ENCODE data around the gene C22orf39. TPM values are rescaled to one million over a fixed set of nuclear protein-coding genes. Genes with fewer than 3 reads are reported as not detected.

The C22orf39 gene
- total and polyA plus RNA-seq, 12 donors, result 27.0 to 72.5 (median 44.4) TPM

DNA sequence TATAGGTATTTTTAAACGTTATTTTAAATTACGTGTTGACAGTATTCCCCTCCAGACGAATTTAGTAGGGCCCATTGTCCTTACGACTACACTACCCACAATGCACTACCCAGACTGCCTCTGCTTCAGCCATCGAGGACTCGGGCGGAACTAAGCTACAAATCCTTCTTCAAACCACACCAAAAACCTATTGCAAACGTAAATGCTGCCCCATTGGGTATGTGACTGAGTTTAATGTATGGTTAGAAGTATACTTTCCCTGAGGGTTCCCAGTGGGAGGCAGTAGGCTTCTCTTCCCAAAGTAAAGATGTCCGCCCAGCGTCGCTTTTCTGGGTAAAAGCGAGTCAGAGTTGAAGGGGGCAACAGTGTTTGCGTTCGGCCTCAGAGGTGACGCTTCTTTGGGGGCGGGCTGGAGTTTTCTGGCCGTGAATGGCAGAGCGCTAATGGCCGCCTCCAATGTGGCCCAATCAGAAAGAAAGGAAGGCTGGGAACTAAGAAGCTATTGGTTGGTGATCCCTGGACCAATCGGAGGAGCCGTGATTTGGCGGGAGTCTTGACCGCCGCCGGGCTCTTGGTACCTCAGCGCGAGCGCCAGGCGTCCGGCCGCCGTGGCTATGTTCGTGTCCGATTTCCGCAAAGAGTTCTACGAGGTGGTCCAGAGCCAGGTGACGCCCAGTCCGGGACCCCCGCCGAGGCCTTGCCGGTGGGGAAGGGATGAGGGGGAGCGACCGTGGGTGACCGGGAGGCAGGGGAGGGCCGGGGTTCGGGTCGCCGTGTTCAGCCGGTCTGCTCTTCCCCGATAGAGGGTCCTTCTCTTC lies 32.1 kb upstream of the C22orf39 start, which contains the start of gene CDC45:
TSS of gene CDC45 (plus strand) at position 566 of the 818 bp plus-strand sequence. CDS start at position 615, 49 bp downstream.
- Histone ChIP-seq H3K27me3 (no peaks in the 10 kb centered on the region), H3K36me3 (replicated peaks in 1 of 2) (peaks cover 0 to 9% of the 10 kb centered on the region in 2 donors), H3K9me3 (replicated peaks in 1 of 3) (no peaks in the 10 kb centered on the region), H3K4me3 (peak within 1 kb of the TSS; percentile 10 to 91 (median 75)), H3K4me1 (replicated peaks in 1 of 2) (peaks cover 15 to 21% of the 10 kb centered on the region in 2 donors), H3K27ac (peak within 1 kb of the TSS; percentile 94 to 100 (median 98))
- TF ChIP-seq CTCF (IDR thresholded peaks at IDR 0.05) (no peak), POLR2A (IDR thresholded peaks at IDR 0.05) (no peak)
- intact Hi-C loops (cut with DNase I), result loop anchor here (10.0 kb wide), 2 partner anchors 145 to 185 kb away; partner anchors contain the start of gene CLTCL1 (in 1 of the 2)
- DNase-seq, result peak; percentile 95 to 99 (median 97)
- WGBS, 4 donors, result 0 to 1% (median 0%) methylated on average over 19 to 50 of the region's 50 CpGs

DNA sequence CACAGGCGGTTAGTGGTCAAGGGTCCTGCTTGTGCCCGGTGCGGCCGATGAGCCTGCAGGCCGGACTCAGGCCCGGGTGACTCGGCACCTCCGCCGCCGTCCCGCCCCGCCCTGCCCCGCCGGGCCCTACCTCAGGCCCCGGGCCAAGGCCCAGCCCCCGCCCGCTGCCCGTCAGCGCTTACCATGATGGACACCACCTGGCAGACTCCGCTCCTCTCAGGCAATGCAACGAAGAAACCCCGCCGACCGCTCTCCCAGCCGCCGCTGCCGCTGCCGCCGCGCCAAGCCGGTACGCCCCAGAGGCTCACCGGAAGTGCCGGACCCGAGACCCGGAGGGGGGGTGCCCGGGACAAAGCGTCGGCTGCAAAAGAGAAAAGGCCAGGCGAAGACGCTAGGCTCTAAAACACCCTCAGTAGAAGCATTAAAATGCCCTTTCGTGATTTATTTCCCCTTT lies 31.4 kb upstream of the C22orf39 start, which contains the start of gene UFD1:
TSS of gene UFD1 (minus strand) at position 293 of the 454 bp plus-strand sequence. CDS start at position 185, 108 bp downstream.
- whole genome bisulfite sequencing, 4 donors, result 0 to 1% (median 0%) methylated on average over 6 to 42 of the region's 42 CpGs
- intact Hi-C loops (cut with DNase I), result loop anchor here in 1 of 2 donors (10.0 kb wide), 1 partner anchor 184 kb away; the partner anchor contains the start of gene CLTCL1

GRCh38 chr22:19478045-19478900 lies 30.8 kb upstream of the C22orf39 start:
- peak in 1 of 7 donors; percentile 0 for DNase-seq
- intact Hi-C loops (cut with DNase I), result loop anchor here in 1 of 2 donors (10.0 kb wide), 1 partner anchor 183 kb away; the partner anchor contains the start of gene CLTCL1
- H3K36me3 ChIP-seq (replicated peaks in 1 of 2), result peaks cover 0 to 19% of the 10 kb centered on the region in 2 donors
- H3K27me3 ChIP-seq, result no peaks in the 10 kb centered on the region
- no peak for TF ChIP-seq POLR2A (IDR thresholded peaks at IDR 0.05)
- 1 to 3% (median 1%) methylated on average over 17 to 31 of the region's 31 CpGs for WGBS, 4 donors
- no peaks in the 10 kb centered on the region for H3K9me3 ChIP-seq (replicated peaks in 1 of 3)
- peak overlapping the region; percentile 94 to 100 (median 98) for H3K27ac ChIP-seq
- peak overlapping the region; percentile 10 to 91 (median 75) for H3K4me3 ChIP-seq
- peaks cover 15 to 21% of the 10 kb centered on the region in 2 donors for H3K4me1 ChIP-seq (replicated peaks in 1 of 2)

More for the DNA sequence above, 31.4 kb upstream of the C22orf39 start, which contains the start of gene UFD1:
- Histone ChIP-seq H3K9me3 (replicated peaks in 1 of 3) (no peaks in the 10 kb centered on the region), H3K27ac (peak within 1 kb of the TSS; percentile 94 to 100 (median 98)), H3K27me3 (no peaks in the 10 kb centered on the region), H3K4me3 (peak within 1 kb of the TSS; percentile 10 to 91 (median 75)), H3K36me3 (replicated peaks in 1 of 2) (peaks cover 0 to 12% of the 10 kb centered on the region in 2 donors), H3K4me1 (replicated peaks in 1 of 2) (peaks cover 15 to 21% of the 10 kb centered on the region in 2 donors)
- TF ChIP-seq POLR2A (IDR thresholded peaks at IDR 0.05) (peak; percentile 15 to 44), CTCF (IDR thresholded peaks at IDR 0.05) (no peak)
- DNase-seq, result peak; percentile 77 to 91 (median 86)

GRCh38 chr22:19477321-19478044 lies 30.0 kb upstream of the C22orf39 start:
- intact Hi-C loops (cut with DNase I), result loop anchor here in 1 of 2 donors (10.0 kb wide), 1 partner anchor 183 kb away; the partner anchor contains the start of gene CLTCL1
- H3K36me3 ChIP-seq (replicated peaks in 1 of 2), result peaks cover 0 to 26% of the 10 kb centered on the region in 2 donors
- no peaks in the 10 kb centered on the region for H3K9me3 ChIP-seq (replicated peaks in 1 of 3)
- H3K27me3 ChIP-seq, result no peaks in the 10 kb centered on the region
- peak overlapping the region in 2 of 4 donors; percentile 88 to 91 for H3K4me3 ChIP-seq
- DNase-seq, result peak in 1 of 7 donors; percentile 35
- peak overlapping the region in 2 of 5 donors; percentile 94 to 99 for H3K27ac ChIP-seq
- peaks cover 15 to 21% of the 10 kb centered on the region in 2 donors for H3K4me1 ChIP-seq (replicated peaks in 1 of 2)
- TF ChIP-seq CTCF (IDR thresholded peaks at IDR 0.05) (peak in 1 of 6 experiments; percentile 21), POLR2A (IDR thresholded peaks at IDR 0.05) (no peak)
- WGBS, 4 donors, result 19 to 21% (median 20%) methylated on average over 5 of the region's 5 CpGs
